GM23338 (cell line): Measurements from ENCODE around the gene PAK4. TPM values are rescaled to one million over a fixed set of nuclear protein-coding genes. Genes with fewer than 3 reads are reported as not detected.

ENCODE experiments used
- ATAC-seq: fragments of 200-7000 bp; cut with Tn5 transposase; 3 replicates; pipeline ENCODE4 v1.9.1; 2020
- DNase-seq: peaks from one replicate; pipeline ENCODE4 v3.0.0-alpha.2; 2015; ENCODE audit warnings: low spot score
- H2AFZ ChIP-seq: fragments of 200-600 bp; sonication (generic); 2 replicates; pipeline ENCODE4 v1.8.0; 2016; ENCODE audit warnings: antibody characterized with exemption, mild to moderate bottlenecking, moderate library complexity
- H3F3A ChIP-seq: fragments of 200-600 bp; sonication (generic); replicated peaks from 2 replicates; pipeline ENCODE4 v1.8.0; 2017; ENCODE audit warnings: antibody characterized with exemption, mixed run types, low read depth
- H3K27ac ChIP-seq: fragments of 200-600 bp; sonication (generic); 2 replicates; pipeline ENCODE4 v1.6.1; 2016; ENCODE audit warnings: low read depth
- H3K27me3 ChIP-seq: fragments of 200-600 bp; sonication (generic); 2 replicates; pipeline ENCODE4 v1.8.0; 2016; ENCODE audit warnings: mild to moderate bottlenecking, mixed run types, moderate library complexity; ENCODE audit not compliant: insufficient read depth
- H3K36me3 ChIP-seq: fragments of 200-600 bp; sonication (generic); 2 replicates; pipeline ENCODE4 v1.8.0; 2016; ENCODE audit warnings: mild to moderate bottlenecking; ENCODE audit not compliant: insufficient read depth
- H3K4me1 ChIP-seq: fragments of 200-600 bp; sonication (generic); 2 replicates; pipeline ENCODE4 v1.8.0; 2016; ENCODE audit warnings: mild to moderate bottlenecking, moderate library complexity; ENCODE audit not compliant: insufficient read depth
- H3K4me2 ChIP-seq: fragments of 200-600 bp; sonication (generic); 2 replicates; pipeline ENCODE4 v1.7.1; 2017; ENCODE audit warnings: mixed run types
- H3K4me3 ChIP-seq: fragments of 200-600 bp; sonication (generic); 2 replicates; pipeline ENCODE4 v1.6.1; 2016; ENCODE audit warnings: mixed run types
- H3K79me2 ChIP-seq: fragments of 200-600 bp; sonication (generic); replicated peaks from 2 replicates; pipeline ENCODE4 v1.8.0; 2017; ENCODE audit warnings: mild to moderate bottlenecking; ENCODE audit not compliant: insufficient read depth
- H3K9me2 ChIP-seq: fragments of 200-600 bp; sonication (generic); 2 replicates; pipeline ENCODE4 v1.8.0; 2017; ENCODE audit not compliant: insufficient read depth
- H4K20me1 ChIP-seq: fragments of 200-600 bp; sonication (generic); replicated peaks from 2 replicates; pipeline ENCODE4 v1.8.0; 2017; ENCODE audit warnings: mild to moderate bottlenecking; ENCODE audit not compliant: insufficient read depth
- H3K27ac Mint-ChIP-seq: 2 replicates; pipeline ENCODE4 v1.8.0; 2020; ENCODE audit warnings: inconsistent platforms, mild to moderate bottlenecking, moderate library complexity, mixed read lengths
- H3K27me3 Mint-ChIP-seq: 3 replicates; pipeline ENCODE4 v1.8.0; 2022; ENCODE audit warnings: low read depth, mild to moderate bottlenecking, moderate library complexity, mixed read lengths, inconsistent platforms; ENCODE audit not compliant: insufficient read depth, poor library complexity
- H3K36me3 Mint-ChIP-seq: 3 replicates; pipeline ENCODE4 v1.8.0; 2021; ENCODE audit warnings: low read depth, mild to moderate bottlenecking, inconsistent platforms, moderate library complexity, mixed read lengths
- H3K4me1 Mint-ChIP-seq: 3 replicates; pipeline ENCODE4 v1.8.0; 2020; ENCODE audit warnings: mild to moderate bottlenecking, inconsistent platforms, mixed read lengths
- H3K4me3 Mint-ChIP-seq: 3 replicates; pipeline ENCODE4 v1.8.0; 2021; ENCODE audit warnings: moderate library complexity, mild to moderate bottlenecking, inconsistent platforms, mixed read lengths
- H3K9me3 Mint-ChIP-seq: 3 replicates; pipeline ENCODE4 v1.8.0; 2020; ENCODE audit warnings: moderate library complexity, mild to moderate bottlenecking, inconsistent platforms, mixed read lengths
- CREB1 ChIP-seq: fragments of 250-450 bp; sonication (Bioruptor Pico); IDR thresholded peaks from 2 replicates; pipeline ENCODE4 v1.5.0; 2020; ENCODE audit warnings: low read depth, mild to moderate bottlenecking, moderate library complexity
- EZH2 ChIP-seq: fragments of 200-600 bp; sonication (generic); IDR thresholded peaks from one replicate; pipeline ENCODE4 v1.8.0; 2017; ENCODE audit warnings: antibody characterized with exemption, mild to moderate bottlenecking, low read depth; ENCODE audit not compliant: unreplicated experiment
- EZH2phosphoT487 ChIP-seq: fragments of 200-600 bp; sonication (generic); IDR thresholded peaks from one replicate; pipeline ENCODE4 v1.8.1; 2018; ENCODE audit warnings: antibody characterized with exemption; ENCODE audit not compliant: unreplicated experiment
- JUNB ChIP-seq: IDR thresholded peaks from one replicate; pipeline ENCODE4 v1.6.1; 2016; ENCODE audit warnings: antibody characterized with exemption; ENCODE audit not compliant: unreplicated experiment
- NANOG ChIP-seq: IDR thresholded peaks from 2 replicates; pipeline ENCODE4 v1.6.1; 2016; ENCODE audit warnings: antibody characterized with exemption, borderline replicate concordance
- POLR2AphosphoS5 ChIP-seq: IDR thresholded peaks from 2 replicates; pipeline ENCODE4 v1.6.1; 2016; ENCODE audit warnings: antibody characterized with exemption, low read depth
- STAT1 ChIP-seq: IDR thresholded peaks from one replicate; pipeline ENCODE4 v1.6.1; 2016; ENCODE audit warnings: antibody characterized with exemption; ENCODE audit not compliant: unreplicated experiment
- ZNF114 ChIP-seq: fragments of 250-450 bp; sonication (Bioruptor Pico); IDR thresholded peaks from 2 replicates; pipeline ENCODE4 v1.5.0; 2020; ENCODE audit warnings: mild to moderate bottlenecking, moderate library complexity
- ZNF331 ChIP-seq: fragments of 250-450 bp; sonication (Bioruptor Pico); IDR thresholded peaks from 2 replicates; pipeline ENCODE4 v1.5.0; 2020; ENCODE audit warnings: low read depth, mild to moderate bottlenecking, moderate library complexity
- polyA plus RNA-seq: library from polyadenylated mRNA; unstranded; fragments of >200 nt; fragmentation: Nextera tagmentation; extraction: Ambion mirVana; gene quantifications from 2 replicates; pipeline ENCODE4 v1.2.1, GENCODE V29; 2016
- total RNA-seq: library from RNA; depleted of rRNA; stranded (reverse); fragments of >200 nt; shearing (Covaris generic); gene quantifications from 2 replicates; pipeline ENCODE4 v1.2.3, GENCODE V29; 2014
- TF ChIP-seq, protein P1 (sequence below): IDR thresholded peaks from 2 replicates; pipeline ENCODE4 v1.6.1; 2016; ENCODE audit warnings: antibody characterized with exemption
- TF ChIP-seq, protein P2 (sequence below): fragments of 250-450 bp; sonication (Bioruptor Pico); IDR thresholded peaks from 2 replicates; pipeline ENCODE4 v1.5.0; 2020; ENCODE audit warnings: mild to moderate bottlenecking, moderate library complexity
- TF ChIP-seq, protein P3 (sequence below): IDR thresholded peaks from one replicate; pipeline ENCODE4 v1.6.1; 2018; ENCODE audit warnings: antibody characterized with exemption; ENCODE audit not compliant: unreplicated experiment
- TF ChIP-seq, protein P4 (sequence below), 2 experiments: fragments of 200-600 bp in 1 of 2; sonication (generic) in 1 of 2; conservative IDR thresholded peaks; 2 replicates each; pipeline versions ENCODE4 v1.5.1 to v1.6.1; 2016 to 2017; ENCODE audit warnings: antibody characterized with exemption in 2 of 2, low read depth in 2 of 2, mild to moderate bottlenecking in 2 of 2, moderate library complexity in 1 of 2

Gene PAK4
- total and polyA plus RNA-seq, 2 experiments from 2014 or later = 28.7 to 35.4 TPM

DNA sequence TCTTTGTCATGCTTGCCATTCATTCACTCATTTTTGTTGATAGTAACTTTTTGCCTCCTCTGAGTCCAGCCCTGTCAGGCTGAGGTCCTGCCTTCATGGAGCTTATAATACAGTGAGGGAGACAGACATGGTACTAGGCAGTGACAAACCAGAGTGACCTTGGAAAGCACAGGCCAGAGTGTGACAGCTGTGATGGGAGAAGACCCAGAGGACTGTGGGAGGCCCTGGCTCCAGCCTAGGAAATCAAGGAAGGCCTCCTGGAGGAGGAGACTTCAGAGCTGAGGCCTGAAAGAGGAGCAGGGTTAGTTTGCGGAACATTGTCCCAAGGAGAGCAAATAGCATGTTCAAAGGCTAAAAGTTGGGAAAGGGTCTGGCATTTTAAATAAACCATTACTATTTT is 20.5 kb downstream of the PAK4 start:
- Histone ChIP-seq H3K27me3 (no peaks in the 10 kb centered on the region), H3K9me2 (no peaks in the 10 kb centered on the region), H3K4me2 (peak overlapping the region; percentile 65), H3K4me1 (peaks cover 34% of the 10 kb centered on the region), H3F3A (peaks cover 15% of the 10 kb centered on the region; the same call in 1 of the 2 replicates), H3K36me3 (no peaks in the 10 kb centered on the region), H3K27ac (no peak overlapping the region), H3K4me3 (no peak overlapping the region), H4K20me1 (peaks cover 19% of the 10 kb centered on the region), H3K79me2 (peaks cover 72% of the 10 kb centered on the region), H2AFZ (no peak overlapping the region)
- Mint-ChIP-seq H3K9me3 (0 out of 3 replicates have a peak, but pooled peaks cover 6% of the 10 kb centered on the region), H3K27me3 (peaks cover 13% of the 10 kb centered on the region), H3K4me3 (no peak overlapping the region), H3K27ac (no peak overlapping the region), H3K4me1 (peaks cover 59% of the 10 kb centered on the region), H3K36me3 (peaks cover 10% of the 10 kb centered on the region)
- TF ChIP-seq, protein P1, sequence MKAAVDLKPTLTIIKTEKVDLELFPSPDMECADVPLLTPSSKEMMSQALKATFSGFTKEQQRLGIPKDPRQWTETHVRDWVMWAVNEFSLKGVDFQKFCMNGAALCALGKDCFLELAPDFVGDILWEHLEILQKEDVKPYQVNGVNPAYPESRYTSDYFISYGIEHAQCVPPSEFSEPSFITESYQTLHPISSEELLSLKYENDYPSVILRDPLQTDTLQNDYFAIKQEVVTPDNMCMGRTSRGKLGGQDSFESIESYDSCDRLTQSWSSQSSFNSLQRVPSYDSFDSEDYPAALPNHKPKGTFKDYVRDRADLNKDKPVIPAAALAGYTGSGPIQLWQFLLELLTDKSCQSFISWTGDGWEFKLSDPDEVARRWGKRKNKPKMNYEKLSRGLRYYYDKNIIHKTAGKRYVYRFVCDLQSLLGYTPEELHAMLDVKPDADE = no peak
- TF ChIP-seq ZNF331 (no peak), NANOG (no peak), ZNF114 (CRISPR knock-in tag) (no peak), STAT1 (no peak), JUNB (no peak), EZH2 (no peak), POLR2AphosphoS5 (no peak), CREB1 (CRISPR knock-in tag) (no peak), EZH2phosphoT487 (no peak)
- TF ChIP-seq, protein P2, sequence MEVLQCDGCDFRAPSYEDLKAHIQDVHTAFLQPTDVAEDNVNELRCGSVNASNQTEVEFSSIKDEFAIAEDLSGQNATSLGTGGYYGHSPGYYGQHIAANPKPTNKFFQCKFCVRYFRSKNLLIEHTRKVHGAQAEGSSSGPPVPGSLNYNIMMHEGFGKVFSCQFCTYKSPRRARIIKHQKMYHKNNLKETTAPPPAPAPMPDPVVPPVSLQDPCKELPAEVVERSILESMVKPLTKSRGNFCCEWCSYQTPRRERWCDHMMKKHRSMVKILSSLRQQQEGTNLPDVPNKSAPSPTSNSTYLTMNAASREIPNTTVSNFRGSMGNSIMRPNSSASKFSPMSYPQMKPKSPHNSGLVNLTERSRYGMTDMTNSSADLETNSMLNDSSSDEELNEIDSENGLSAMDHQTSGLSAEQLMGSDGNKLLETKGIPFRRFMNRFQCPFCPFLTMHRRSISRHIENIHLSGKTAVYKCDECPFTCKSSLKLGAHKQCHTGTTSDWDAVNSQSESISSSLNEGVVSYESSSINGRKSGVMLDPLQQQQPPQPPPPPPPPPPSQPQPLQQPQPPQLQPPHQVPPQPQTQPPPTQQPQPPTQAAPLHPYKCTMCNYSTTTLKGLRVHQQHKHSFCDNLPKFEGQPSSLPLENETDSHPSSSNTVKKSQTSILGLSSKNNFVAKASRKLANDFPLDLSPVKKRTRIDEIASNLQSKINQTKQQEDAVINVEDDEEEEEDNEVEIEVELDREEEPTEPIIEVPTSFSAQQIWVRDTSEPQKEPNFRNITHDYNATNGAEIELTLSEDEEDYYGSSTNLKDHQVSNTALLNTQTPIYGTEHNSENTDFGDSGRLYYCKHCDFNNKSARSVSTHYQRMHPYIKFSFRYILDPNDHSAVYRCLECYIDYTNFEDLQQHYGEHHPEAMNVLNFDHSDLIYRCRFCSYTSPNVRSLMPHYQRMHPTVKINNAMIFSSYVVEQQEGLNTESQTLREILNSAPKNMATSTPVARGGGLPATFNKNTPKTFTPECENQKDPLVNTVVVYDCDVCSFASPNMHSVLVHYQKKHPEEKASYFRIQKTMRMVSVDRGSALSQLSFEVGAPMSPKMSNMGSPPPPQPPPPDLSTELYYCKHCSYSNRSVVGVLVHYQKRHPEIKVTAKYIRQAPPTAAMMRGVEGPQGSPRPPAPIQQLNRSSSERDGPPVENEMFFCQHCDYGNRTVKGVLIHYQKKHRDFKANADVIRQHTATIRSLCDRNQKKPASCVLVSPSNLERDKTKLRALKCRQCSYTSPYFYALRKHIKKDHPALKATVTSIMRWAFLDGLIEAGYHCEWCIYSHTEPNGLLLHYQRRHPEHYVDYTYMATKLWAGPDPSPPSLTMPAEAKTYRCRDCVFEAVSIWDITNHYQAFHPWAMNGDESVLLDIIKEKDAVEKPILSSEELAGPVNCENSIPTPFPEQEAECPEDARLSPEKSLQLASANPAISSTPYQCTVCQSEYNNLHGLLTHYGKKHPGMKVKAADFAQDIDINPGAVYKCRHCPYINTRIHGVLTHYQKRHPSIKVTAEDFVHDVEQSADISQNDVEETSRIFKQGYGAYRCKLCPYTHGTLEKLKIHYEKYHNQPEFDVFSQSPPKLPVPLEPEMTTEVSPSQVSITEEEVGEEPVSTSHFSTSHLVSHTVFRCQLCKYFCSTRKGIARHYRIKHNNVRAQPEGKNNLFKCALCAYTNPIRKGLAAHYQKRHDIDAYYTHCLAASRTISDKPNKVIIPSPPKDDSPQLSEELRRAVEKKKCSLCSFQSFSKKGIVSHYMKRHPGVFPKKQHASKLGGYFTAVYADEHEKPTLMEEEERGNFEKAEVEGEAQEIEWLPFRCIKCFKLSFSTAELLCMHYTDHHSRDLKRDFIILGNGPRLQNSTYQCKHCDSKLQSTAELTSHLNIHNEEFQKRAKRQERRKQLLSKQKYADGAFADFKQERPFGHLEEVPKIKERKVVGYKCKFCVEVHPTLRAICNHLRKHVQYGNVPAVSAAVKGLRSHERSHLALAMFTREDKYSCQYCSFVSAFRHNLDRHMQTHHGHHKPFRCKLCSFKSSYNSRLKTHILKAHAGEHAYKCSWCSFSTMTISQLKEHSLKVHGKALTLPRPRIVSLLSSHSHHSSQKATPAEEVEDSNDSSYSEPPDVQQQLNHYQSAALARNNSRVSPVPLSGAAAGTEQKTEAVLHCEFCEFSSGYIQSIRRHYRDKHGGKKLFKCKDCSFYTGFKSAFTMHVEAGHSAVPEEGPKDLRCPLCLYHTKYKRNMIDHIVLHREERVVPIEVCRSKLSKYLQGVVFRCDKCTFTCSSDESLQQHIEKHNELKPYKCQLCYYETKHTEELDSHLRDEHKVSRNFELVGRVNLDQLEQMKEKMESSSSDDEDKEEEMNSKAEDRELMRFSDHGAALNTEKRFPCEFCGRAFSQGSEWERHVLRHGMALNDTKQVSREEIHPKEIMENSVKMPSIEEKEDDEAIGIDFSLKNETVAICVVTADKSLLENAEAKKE (CRISPR knock-in tag) = no peak
- TF ChIP-seq, protein P3, sequence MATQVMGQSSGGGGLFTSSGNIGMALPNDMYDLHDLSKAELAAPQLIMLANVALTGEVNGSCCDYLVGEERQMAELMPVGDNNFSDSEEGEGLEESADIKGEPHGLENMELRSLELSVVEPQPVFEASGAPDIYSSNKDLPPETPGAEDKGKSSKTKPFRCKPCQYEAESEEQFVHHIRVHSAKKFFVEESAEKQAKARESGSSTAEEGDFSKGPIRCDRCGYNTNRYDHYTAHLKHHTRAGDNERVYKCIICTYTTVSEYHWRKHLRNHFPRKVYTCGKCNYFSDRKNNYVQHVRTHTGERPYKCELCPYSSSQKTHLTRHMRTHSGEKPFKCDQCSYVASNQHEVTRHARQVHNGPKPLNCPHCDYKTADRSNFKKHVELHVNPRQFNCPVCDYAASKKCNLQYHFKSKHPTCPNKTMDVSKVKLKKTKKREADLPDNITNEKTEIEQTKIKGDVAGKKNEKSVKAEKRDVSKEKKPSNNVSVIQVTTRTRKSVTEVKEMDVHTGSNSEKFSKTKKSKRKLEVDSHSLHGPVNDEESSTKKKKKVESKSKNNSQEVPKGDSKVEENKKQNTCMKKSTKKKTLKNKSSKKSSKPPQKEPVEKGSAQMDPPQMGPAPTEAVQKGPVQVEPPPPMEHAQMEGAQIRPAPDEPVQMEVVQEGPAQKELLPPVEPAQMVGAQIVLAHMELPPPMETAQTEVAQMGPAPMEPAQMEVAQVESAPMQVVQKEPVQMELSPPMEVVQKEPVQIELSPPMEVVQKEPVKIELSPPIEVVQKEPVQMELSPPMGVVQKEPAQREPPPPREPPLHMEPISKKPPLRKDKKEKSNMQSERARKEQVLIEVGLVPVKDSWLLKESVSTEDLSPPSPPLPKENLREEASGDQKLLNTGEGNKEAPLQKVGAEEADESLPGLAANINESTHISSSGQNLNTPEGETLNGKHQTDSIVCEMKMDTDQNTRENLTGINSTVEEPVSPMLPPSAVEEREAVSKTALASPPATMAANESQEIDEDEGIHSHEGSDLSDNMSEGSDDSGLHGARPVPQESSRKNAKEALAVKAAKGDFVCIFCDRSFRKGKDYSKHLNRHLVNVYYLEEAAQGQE = no peak
- TF ChIP-seq, protein P4, sequence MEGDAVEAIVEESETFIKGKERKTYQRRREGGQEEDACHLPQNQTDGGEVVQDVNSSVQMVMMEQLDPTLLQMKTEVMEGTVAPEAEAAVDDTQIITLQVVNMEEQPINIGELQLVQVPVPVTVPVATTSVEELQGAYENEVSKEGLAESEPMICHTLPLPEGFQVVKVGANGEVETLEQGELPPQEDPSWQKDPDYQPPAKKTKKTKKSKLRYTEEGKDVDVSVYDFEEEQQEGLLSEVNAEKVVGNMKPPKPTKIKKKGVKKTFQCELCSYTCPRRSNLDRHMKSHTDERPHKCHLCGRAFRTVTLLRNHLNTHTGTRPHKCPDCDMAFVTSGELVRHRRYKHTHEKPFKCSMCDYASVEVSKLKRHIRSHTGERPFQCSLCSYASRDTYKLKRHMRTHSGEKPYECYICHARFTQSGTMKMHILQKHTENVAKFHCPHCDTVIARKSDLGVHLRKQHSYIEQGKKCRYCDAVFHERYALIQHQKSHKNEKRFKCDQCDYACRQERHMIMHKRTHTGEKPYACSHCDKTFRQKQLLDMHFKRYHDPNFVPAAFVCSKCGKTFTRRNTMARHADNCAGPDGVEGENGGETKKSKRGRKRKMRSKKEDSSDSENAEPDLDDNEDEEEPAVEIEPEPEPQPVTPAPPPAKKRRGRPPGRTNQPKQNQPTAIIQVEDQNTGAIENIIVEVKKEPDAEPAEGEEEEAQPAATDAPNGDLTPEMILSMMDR (conservative IDR thresholded peaks at IDR 0.05; ENCODE audit: low read depth in 2 of 2) = no peak
- no peak for DNase-seq
- ATAC-seq = no peak
